BJ (cell line): ENCODE measurements around the gene H6PD. TPM values are rescaled to one million over a fixed set of nuclear protein-coding genes. Genes with fewer than 3 reads are reported as not detected.
A peak's percentile ranks its signal among the peaks of the same experiment; 100 is the strongest.

Experiments used
- CTCF ChIA-PET: fragments of 350-600 bp; formaldehyde crosslinking; extraction: SDS; loops from one replicate; lab custom pipeline; 2021; ENCODE audit warnings: antibody characterized with exemption, inconsistent platforms; lab: Yijun Ruan, JAX
- POLR2A ChIA-PET: fragments of 300-600 bp; sonication (Branson Sonifier 250); formaldehyde crosslinking; extraction: SDS; loops from one replicate; lab custom pipeline; 2021; ENCODE audit warnings: antibody characterized with exemption; lab: Charles Lee
- DNase-seq: peaks from one replicate; pipeline ENCODE4 v3.0.0-alpha.2; 2011; ENCODE audit warnings: low read depth
- H3K27me3 ChIP-seq: 2 replicates; pipeline ENCODE4 v1.6.0; 2011; ENCODE audit warnings: low read length; ENCODE audit not compliant: control insufficient read depth, insufficient read depth
- H3K36me3 ChIP-seq: 2 replicates; pipeline ENCODE4 v1.5.1; 2011; ENCODE audit warnings: low read length; ENCODE audit not compliant: control insufficient read depth, insufficient read depth
- H3K4me3 ChIP-seq: 2 replicates; pipeline ENCODE4 v1.5.1; 2011; ENCODE audit warnings: low read depth, mild to moderate bottlenecking, control low read depth, low read length
- CTCF ChIP-seq: IDR thresholded peaks from 2 replicates; pipeline ENCODE4 v1.5.1; 2011; ENCODE audit warnings: low read depth, mild to moderate bottlenecking, control low read depth, inconsistent platforms, low read length, moderate library complexity; ENCODE audit not compliant: insufficient read depth
- polyA plus RNA-seq: library from polyadenylated mRNA; depleted of rRNA; stranded (reverse); fragments of >200 nt; gene quantifications from 2 replicates; pipeline ENCODE4 v1.2.3, GENCODE V29; 2011

H6PD gene
- polyA plus RNA-seq, 1 experiment = 16.6 TPM

- POLR2A ChIA-PET = no interaction called here
- Histone ChIP-seq H3K27me3 (no peaks in the 10 kb centered on the region), H3K36me3 (no peaks in the 10 kb centered on the region; the same call in 1 of the 2 replicates), H3K4me3 (no peak overlapping the region)
- peak; percentile 52 for DNase-seq
- CTCF ChIA-PET = no interaction called here
- TF ChIP-seq CTCF = no peak
These were observed 81.0 kb downstream of the H6PD start for GRCh38 chr1:9315411-9316079.

- ChIA-PET POLR2A (no interaction called here), CTCF (no interaction called here)
- no peaks in the 10 kb centered on the region; the same call in 1 of the 2 replicates for H3K36me3 ChIP-seq
- no peak for TF ChIP-seq CTCF
- DNase-seq = no peak
- H3K4me3 ChIP-seq = no peak overlapping the region
- H3K27me3 ChIP-seq = no peaks in the 10 kb centered on the region
These were observed 81.5 kb downstream of the H6PD start for GRCh38 chr1:9316080-9316444.

- POLR2A ChIA-PET = no interaction called here
- H3K36me3 ChIP-seq = no peaks in the 10 kb centered on the region; the same call in 1 of the 2 replicates
- H3K27me3 ChIP-seq = no peaks in the 10 kb centered on the region
- TF ChIP-seq CTCF = no peak
- CTCF ChIA-PET = no interaction called here
- DNase-seq = no peak
- H3K4me3 ChIP-seq = no peak overlapping the region
These were observed 81.9 kb downstream of the H6PD start for GRCh38 chr1:9316512-9316911.

GRCh38 chr1:9317072-9317471 lies 82.5 kb downstream of the H6PD start:
- DNase-seq = no peak
- Histone ChIP-seq H3K4me3 (no peak overlapping the region), H3K36me3 (no peaks in the 10 kb centered on the region; the same call in 1 of the 2 replicates), H3K27me3 (no peaks in the 10 kb centered on the region)
- CTCF ChIA-PET = interaction anchor here (0.9 kb wide), 1 partner anchor 9 kb away, joined by 3 read pairs; no protein-coding TSS in a partner anchor
- POLR2A ChIA-PET = no interaction called here
- no peak for TF ChIP-seq CTCF

- TF ChIP-seq CTCF = no peak
- ChIA-PET CTCF (interaction anchor here (0.9 kb wide), 1 partner anchor 10 kb away, joined by 3 read pairs; no protein-coding TSS in a partner anchor), POLR2A (no interaction called here)
- no peak for DNase-seq
- Histone ChIP-seq H3K27me3 (no peaks in the 10 kb centered on the region), H3K4me3 (no peak overlapping the region), H3K36me3 (no peaks in the 10 kb centered on the region; the same call in 1 of the 2 replicates)
These were observed 83.2 kb downstream of the H6PD start for GRCh38 chr1:9317591-9318417.
